GM21367 (cell line): ENCODE measurements around the gene UBASH3B.
"Not testable (repeated sequence)": the region's sequence is repeated elsewhere in the genome, so short reads cannot be mapped to it uniquely, and the experiment has no call there.

Experiments used
- ATAC-seq: cut with Tn5 transposase; IDR thresholded peaks from one replicate; pipeline ENCODE4 v1.9.1; 2021; ENCODE audit not compliant: unreplicated experiment

Gene UBASH3B

GRCh38 chr11:122843281-122844141, 188.0 kb downstream of the UBASH3B start:
- peak; percentile 69 for ATAC-seq

- ATAC-seq: no peak
These were observed 191.9 kb downstream of the UBASH3B start for GRCh38 chr11:122847466-122847865.

GRCh38 chr11:122848186-122848585, 192.7 kb downstream of the UBASH3B start:
- ATAC-seq: no peak

GRCh38 chr11:122850076-122850631, 194.6 kb downstream of the UBASH3B start:
- ATAC-seq: no peak

GRCh38 chr11:122851366-122851966, 195.9 kb downstream of the UBASH3B start:
- no peak for ATAC-seq

- no peak for ATAC-seq
These were observed 196.7 kb downstream of the UBASH3B start for GRCh38 chr11:122852074-122852795.

- ATAC-seq: no peak
These were observed 197.3 kb downstream of the UBASH3B start for GRCh38 chr11:122852796-122853160.

GRCh38 chr11:122853261-122853660, 197.7 kb downstream of the UBASH3B start:
- no peak for ATAC-seq

GRCh38 chr11:122853971-122854446, 198.5 kb downstream of the UBASH3B start:
- ATAC-seq: no peak

GRCh38 chr11:122861631-122862030, 206.1 kb downstream of the UBASH3B start:
- ATAC-seq: no peak

- no peak for ATAC-seq
These were observed 206.6 kb downstream of the UBASH3B start for GRCh38 chr11:122862091-122862490.

- not testable (repeated sequence) for ATAC-seq
These were observed 207.6 kb downstream of the UBASH3B start for GRCh38 chr11:122863154-122863553.

GRCh38 chr11:122863704-122864326, 208.3 kb downstream of the UBASH3B start:
- no peak for ATAC-seq
